ENCODE results near the gene ALG1L2.
"Not testable (repeated sequence)": the region's sequence is repeated elsewhere in the genome, so short reads cannot be mapped to it uniquely, and the experiment has no call there.

ALG1L2 gene, protein sequence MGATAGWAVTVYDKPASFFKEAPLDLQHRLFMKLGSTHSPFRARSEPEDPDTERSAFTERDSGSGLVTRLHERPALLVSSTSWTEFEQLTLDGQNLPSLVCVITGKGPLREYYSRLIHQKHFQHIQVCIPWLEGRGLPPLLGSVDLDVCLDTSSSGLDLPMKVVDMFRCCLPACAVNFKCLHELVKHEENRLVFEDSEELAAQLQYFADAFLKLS

DNA sequence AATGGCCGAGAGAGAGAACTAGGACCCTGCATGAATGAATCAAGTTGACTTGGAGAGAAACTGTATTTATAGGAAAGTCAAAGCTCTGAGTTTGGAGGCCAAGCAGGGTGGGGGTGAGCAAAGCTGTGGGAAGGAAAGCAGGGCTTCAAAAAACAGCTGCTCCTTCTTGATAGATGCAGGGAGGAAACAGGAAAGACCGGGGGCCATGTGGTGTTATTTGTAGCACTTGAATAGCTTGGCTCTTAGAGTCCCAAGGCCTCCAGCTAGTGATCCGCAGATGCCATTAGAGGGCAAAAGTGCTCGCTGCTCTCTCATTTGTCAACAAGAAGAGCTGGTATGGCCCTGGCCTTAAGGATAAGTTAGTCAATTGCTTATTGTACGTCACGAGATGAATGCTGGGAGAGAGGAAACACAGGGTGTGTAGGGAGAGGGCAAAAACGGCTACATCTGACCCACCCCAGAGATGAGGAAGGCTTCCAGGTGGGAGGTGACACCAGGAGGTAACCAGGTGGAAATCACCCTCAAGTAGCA is at the start of gene ALG1L2:
TSS of gene ALG1L2 (plus strand) at position 481 of the 531 bp plus-strand sequence. CDS start 186 bp downstream, outside the sequence.
- no peak for DNase-seq (ENCODE audit: low read depth in 2 of 2)

- DNase-seq (ENCODE audit: low read depth in 2 of 2), result not testable (repeated sequence)
Observed at GRCh38 chr3:130037126-130037815, 44.4 kb upstream of the ALG1L2 start.

DNA sequence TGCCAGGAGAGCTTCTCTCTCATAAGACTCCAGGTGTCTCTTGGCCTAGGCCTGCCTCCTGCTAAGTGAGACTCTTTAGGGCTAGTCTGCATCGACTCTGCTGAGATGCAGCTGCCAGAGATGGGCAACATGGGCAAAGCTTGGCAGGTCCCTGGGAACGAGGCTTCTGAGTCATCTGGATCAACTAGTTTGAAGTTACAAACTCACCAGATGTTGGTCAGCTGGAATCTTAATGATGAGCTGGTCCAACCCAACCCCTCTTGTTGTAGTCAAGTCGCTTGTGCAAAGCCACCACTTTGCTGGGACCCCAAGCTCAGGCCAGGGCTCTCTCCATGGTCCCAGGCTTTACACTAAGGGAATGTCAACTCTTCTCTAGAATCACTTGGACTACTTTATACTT is 38.9 kb upstream of the ALG1L2 start:
- DNase-seq (ENCODE audit: low read depth in 2 of 2), result not testable (repeated sequence)

- DNase-seq (ENCODE audit: low read depth in 2 of 2), result not testable (repeated sequence)
Observed at GRCh38 chr3:130043658-130044057, 38.0 kb upstream of the ALG1L2 start.

GRCh38 chr3:130044370-130044769 is 37.3 kb upstream of the ALG1L2 start:
- no peak for DNase-seq (ENCODE audit: low read depth in 2 of 2)

- DNase-seq (ENCODE audit: low read depth in 2 of 2), result no peak
Observed at GRCh38 chr3:130048726-130049125, 32.9 kb upstream of the ALG1L2 start.

GRCh38 chr3:130052366-130052765 is 29.3 kb upstream of the ALG1L2 start:
- not testable (repeated sequence) for DNase-seq (ENCODE audit: low read depth in 2 of 2)

DNA sequence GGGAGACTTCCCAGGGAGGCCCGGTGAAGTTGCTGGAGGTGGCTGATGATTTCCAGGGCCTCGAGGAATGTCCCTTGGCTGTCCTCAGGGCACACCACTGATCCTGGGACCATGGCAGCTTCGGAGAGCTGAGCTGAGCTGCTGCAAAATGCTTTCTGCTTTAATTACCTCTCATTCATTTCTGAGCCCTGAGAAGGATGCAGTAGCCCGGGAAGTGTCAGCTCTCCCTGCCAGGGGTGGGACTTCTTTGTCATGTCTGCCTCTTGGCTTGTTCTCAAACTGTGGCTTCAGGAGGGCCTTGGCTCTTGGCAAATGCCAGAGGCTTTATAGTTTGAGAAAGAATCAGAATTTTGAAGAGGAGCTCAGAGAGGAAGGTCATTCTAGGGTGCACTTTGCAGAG is 28.7 kb upstream of the ALG1L2 start:
- not testable (repeated sequence) for DNase-seq (ENCODE audit: low read depth in 2 of 2)

DNA sequence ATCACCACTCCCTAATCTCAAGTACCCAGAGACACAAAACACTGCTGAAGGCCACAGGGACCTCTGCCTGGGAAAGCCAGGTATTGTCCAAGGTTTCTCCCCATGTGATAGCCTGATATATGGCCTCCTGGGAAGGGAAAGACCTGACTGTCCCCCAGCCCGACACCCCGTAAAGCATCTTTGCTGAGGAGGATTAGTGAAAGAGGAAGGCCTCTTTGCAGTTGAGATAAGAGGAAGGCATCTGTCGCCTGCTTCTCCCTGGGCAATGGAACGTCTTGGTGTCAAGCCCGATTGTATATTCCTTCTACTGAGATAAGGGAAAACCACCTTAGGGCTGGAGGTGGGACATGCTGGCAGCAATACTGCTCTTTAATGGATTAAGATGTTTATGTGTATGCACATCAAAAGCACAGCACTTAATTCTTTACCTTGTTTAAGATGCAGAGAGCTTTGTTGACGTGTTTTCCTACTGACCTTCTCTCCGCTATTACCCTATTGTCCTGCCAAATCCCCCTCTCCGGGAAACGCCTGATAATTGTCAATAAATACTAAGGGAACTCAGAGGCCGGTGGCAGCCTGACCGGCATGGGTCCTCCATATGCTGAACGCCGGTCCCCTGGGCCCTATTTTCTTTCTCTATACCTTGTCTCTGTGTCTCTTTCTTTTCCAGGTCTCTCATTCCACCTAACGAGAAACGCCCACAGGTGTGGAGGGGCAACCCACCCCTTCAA is 23.9 kb upstream of the ALG1L2 start:
- not testable (repeated sequence) for DNase-seq (ENCODE audit: low read depth in 2 of 2)

- not testable (repeated sequence) for DNase-seq (ENCODE audit: low read depth in 2 of 2)
Observed at GRCh38 chr3:130058267-130058657, 23.4 kb upstream of the ALG1L2 start.

DNA sequence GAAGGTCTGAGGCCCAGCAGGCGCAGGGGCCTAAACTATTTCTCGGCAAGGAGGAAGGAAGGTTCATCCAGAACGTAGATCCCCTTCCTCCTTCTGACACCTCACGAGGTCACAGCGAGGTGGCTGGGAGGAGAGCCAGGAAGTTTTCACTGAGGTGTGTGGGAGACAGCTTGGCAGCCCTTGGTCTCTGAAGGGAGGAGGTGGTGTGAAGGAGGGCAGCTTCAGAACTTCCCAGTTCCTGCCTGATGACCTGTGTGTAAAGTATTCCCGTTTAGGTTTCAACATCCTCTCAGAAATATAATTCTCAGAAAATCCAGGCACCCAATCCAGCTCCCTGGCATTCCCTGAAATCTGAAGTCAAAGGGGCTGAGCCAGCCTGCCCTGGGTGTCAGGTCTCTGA is 22.9 kb upstream of the ALG1L2 start:
- not testable (repeated sequence) for DNase-seq (ENCODE audit: low read depth in 2 of 2)

- not testable (repeated sequence) for DNase-seq (ENCODE audit: low read depth in 2 of 2)
Observed at GRCh38 chr3:130059162-130059561, 22.5 kb upstream of the ALG1L2 start.

DNA sequence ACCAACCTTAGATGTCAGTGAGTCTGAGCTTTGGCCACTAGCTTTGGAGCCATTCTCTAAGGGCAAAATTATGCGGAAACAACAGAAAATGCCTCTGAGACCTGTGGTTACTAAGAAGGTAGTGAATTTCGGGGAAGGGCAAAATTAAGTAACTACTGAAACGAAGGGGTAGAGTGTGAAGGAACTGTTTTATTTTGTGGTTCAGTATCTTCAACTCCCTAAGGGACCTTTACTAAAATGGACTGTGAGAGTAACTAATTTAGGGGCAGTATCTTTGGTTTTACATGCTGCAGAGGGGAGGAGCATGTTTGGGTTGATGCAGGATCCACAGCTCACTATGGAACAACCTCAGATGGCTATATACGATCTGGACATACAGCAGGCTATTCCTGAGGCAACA is 8.0 kb upstream of the ALG1L2 start:
- no peak for DNase-seq (ENCODE audit: low read depth in 2 of 2)

DNA sequence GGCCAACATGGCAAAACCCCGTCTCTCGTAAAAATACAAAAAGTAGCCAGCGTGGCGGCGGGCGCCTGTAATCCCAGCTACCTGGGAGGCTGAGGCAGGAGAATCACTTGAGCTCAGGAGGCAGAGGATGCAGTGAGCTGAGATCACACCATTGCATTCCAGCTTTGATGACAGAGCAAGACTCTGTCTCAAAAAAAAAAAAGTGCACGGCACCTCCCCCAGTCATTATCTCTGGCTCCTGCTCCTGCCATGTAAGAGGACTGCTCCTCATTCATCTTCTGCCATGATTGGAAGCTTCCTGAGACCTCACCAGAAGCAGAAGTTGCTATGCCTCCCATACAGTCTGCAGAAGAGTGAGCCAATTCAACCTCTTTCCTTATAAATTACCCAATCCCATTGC is 4.0 kb upstream of the ALG1L2 start:
- DNase-seq (ENCODE audit: low read depth in 2 of 2), result no peak

DNA sequence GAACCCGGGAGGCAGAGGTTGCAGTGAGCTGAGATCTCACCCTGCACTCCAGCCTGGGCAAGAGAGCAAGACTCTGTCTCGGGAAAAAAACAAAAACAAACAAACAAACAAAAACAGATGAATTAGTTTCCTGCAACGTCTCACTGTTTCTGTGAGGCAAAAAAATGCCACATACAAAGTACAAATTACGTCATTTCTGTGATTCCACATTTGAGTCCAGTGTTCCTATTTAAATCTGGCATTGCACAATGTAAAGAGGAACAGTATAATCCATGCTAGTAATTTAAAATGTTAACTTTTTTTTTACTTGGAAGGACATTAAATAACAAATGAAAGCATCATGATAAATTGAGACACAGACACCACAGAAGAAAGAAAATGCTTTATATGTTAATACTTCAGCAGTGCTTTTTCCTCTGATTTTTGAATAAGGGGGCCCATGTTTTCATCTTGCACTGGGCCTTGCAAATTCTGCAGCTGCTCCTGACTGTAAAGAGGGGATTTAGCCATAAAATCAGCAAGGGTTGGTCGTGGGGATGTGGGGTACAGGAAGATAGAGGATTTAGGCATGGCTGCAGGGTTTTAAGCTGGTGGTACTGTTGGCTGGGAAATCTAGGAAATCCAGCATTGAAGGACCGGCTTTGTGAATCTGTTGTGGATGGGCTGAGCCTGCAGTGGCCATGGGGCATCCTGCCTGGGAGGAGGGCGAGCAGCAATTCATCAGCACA is 1.9 kb downstream of the ALG1L2 start:
- DNase-seq (ENCODE audit: low read depth in 2 of 2), result not testable (repeated sequence)

DNA sequence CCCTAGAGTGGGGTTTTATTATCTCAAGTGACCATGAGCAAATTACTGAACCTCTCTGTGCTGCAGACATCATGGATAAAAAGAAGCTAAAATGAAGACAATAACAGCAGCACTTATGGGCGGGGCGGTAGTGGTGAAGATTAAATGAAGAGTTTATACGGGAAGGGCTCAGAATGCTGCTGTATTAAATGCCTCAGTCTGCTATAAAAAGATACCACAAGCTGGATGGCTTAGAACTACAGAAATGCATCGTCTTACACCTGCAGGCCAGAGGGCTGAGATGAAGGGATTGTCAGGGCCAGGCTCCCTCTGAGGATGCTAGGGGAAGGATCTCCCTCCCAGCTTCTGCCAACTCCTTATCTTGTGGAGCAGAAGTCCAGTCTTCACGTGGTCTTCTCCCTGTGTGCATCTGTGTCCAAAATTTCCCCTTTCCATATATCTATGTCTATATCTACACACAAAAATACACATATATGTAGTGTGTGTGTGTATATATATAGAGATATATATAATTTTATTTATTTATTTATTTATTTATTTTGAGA is 2.9 kb downstream of the ALG1L2 start:
- DNase-seq (ENCODE audit: low read depth in 2 of 2), result no peak

- no peak for DNase-seq (ENCODE audit: low read depth in 2 of 2)
Observed at GRCh38 chr3:130085881-130086280, 4.2 kb downstream of the ALG1L2 start.

DNA sequence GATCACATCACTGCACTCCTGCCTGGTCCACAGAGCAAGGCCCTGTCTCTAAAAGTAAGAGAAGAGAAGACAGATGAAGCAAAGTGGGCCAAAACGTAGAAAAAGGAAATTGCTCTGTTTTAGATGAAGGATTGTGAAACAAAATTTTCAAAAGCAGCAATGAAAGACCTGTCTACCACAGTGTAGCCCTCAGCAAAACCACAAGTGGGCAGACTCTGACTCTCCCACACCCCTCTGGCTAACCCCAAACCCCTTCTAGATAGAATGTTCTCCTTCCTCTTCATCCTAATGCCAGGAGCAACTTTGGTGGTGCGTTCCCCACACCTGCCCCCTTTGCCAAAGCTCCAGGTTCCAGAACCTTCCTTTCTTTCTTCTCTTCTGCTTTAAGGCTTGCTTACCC is 5.0 kb downstream of the ALG1L2 start:
- DNase-seq (ENCODE audit: low read depth in 2 of 2), result not testable (repeated sequence)

DNA sequence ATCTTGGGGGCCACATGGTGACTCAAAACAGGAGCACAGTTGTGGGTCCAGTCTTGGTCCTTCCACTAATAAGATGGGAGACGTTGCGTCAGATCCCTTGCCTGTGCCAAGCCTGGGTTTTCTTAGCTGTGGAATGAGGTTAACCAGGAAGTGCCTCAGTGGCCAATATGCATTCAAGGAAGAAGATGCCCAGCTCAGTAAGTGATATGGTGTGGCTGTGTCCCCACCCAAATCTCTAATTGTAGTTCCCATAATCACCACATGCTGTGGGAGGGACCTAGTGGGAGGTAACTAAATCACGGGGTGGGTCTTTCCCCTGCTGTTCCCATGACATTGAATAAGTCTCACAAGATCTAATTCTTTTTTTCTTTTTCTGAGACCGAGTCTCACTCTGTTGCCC is 6.4 kb downstream of the ALG1L2 start:
- no peak for DNase-seq (ENCODE audit: low read depth in 2 of 2)

GRCh38 chr3:130090681-130091080 is 9.1 kb downstream of the ALG1L2 start:
- not testable (repeated sequence) for DNase-seq (ENCODE audit: low read depth in 2 of 2)

DNA sequence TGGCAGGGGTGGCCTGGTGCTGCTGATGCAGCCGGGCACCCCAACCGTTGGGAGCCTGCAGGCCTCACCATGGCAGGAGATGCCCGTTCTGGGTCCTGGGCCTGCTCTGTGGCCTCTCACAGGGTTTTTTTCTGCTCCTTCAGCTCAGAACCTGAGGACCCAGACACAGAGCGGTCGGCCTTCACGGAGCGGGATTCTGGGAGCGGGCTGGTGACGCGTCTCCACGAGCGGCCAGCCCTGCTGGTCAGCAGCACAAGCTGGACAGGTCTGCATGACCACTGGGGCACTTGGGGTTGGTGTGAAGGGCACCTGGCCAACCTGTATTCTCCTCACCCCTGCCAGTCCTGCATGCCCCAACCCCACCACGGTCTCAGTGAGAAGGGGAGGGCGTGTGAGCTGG is 10.3 kb downstream of the ALG1L2 start:
- no peak for DNase-seq (ENCODE audit: low read depth in 2 of 2)

Measured in stimulated activated CD4-positive, alpha-beta T cell treated with anti-CD3 and anti-CD28 coated beads, Interleukin-1b, Interleukin-23, amount 100 ng/mL, for 4 hours (primary cell).